ENCODE data around the gene SCLY.
"Not testable (repeated sequence)": the region's sequence is repeated elsewhere in the genome, so short reads cannot be mapped to it uniquely, and the experiment has no call there.

The SCLY gene

GRCh38 chr2:238042090-238042489, 18.7 kb upstream of the SCLY start:
- DNase-seq, result no peak

GRCh38 chr2:238042849-238043584, 17.8 kb upstream of the SCLY start:
- no peak for DNase-seq

- DNase-seq, result no peak
Measured at GRCh38 chr2:238043851-238044250, 16.9 kb upstream of the SCLY start.

- no peak for DNase-seq
Measured at GRCh38 chr2:238045575-238045974, 15.2 kb upstream of the SCLY start.

GRCh38 chr2:238046725-238047270, 14.0 kb upstream of the SCLY start:
- DNase-seq, result no peak

GRCh38 chr2:238053191-238053776, 7.5 kb upstream of the SCLY start:
- DNase-seq, result no peak

- DNase-seq, result no peak
Measured at GRCh38 chr2:238055841-238056240, 5.0 kb upstream of the SCLY start.

- DNase-seq, result not testable (repeated sequence)
Measured at GRCh38 chr2:238057696-238058575, 2.9 kb upstream of the SCLY start.

GRCh38 chr2:238059505-238059904, 1.3 kb upstream of the SCLY start:
- no peak for DNase-seq

GRCh38 chr2:238060096-238060541, 682 bp upstream of the SCLY start:
- DNase-seq, result no peak

- DNase-seq, result peak; percentile 38
Measured at GRCh38 chr2:238061315-238062202, 758 bp downstream of the SCLY start.

GRCh38 chr2:238063414-238064189, 2.8 kb downstream of the SCLY start:
- no peak for DNase-seq

- DNase-seq, result no peak
Measured at GRCh38 chr2:238064376-238064775, 3.6 kb downstream of the SCLY start.

GRCh38 chr2:238065071-238065846, 4.5 kb downstream of the SCLY start:
- DNase-seq, result no peak

- no peak for DNase-seq
Measured at GRCh38 chr2:238066218-238066617, 5.4 kb downstream of the SCLY start.

GRCh38 chr2:238066718-238067117, 5.9 kb downstream of the SCLY start:
- not testable (repeated sequence) for DNase-seq

GRCh38 chr2:238067939-238068338, 7.1 kb downstream of the SCLY start:
- no peak for DNase-seq

- DNase-seq, result no peak
Measured at GRCh38 chr2:238069021-238069709, 8.4 kb downstream of the SCLY start.

GRCh38 chr2:238069877-238070276, 9.1 kb downstream of the SCLY start:
- no peak for DNase-seq

GRCh38 chr2:238075397-238075796, 14.6 kb downstream of the SCLY start:
- DNase-seq, result no peak

Measured in 8988T (cell line).